K562 (cell line): Measurements from ENCODE around the gene ARL5C. TPM values are rescaled to one million over a fixed set of nuclear protein-coding genes. Genes with fewer than 3 reads are reported as not detected.

Source experiments
- ATAC-seq: fragments of 200-7000 bp; cut with Tn5 transposase; 3 replicates; pipeline ENCODE4 v1.9.1; 2020; ENCODE audit warnings: moderate library complexity
- BruUV-seq: library from RNA; stranded (reverse); fragments of 400-500 nt; replicated peaks from 2 replicates; lab custom pipeline; 2021; lab: Mats Ljungman, UMichigan
- CTCF ChIA-PET: fragments of 300-600 bp; formaldehyde crosslinking; extraction: SDS; loops from one replicate; lab custom pipeline; 2021; ENCODE audit warnings: low intra/inter-chr PET ratio; lab: Yijun Ruan, JAX
- POLR2A ChIA-PET: fragments of 300-600, 350-650 bp; sonication (Branson Sonifier 250); formaldehyde crosslinking; extraction: SDS; loops from one replicate; lab custom pipeline; 2021; ENCODE audit warnings: antibody characterized with exemption, inconsistent platforms; lab: Yijun Ruan, JAX
- DNase-seq, 4 experiments: peaks; one replicate each; pipeline versions ENCODE4 v3.0.0 to v3.0.0-alpha.2; 2011 to 2018; ENCODE audit warnings: low spot score in 3 of 4, mixed read lengths in 3 of 4; ENCODE audit errors: extremely low read depth in 1 of 4
- FAIRE-seq: peaks from 2 replicates; lab custom pipeline; 2011; peaks lifted over from hg19 to GRCh38; lab: Jason Lieb, UNC
- H2AFZ ChIP-seq: 2 replicates; pipeline ENCODE4 v1.6.0; 2011; ENCODE audit warnings: low read depth, low read length, control low read depth, inconsistent platforms
- H3K27ac ChIP-seq: fragments of 200-600 bp; 3 replicates; pipeline ENCODE4 v1.8.0; 2011; ENCODE audit warnings: low read depth, mild to moderate bottlenecking, control low read depth, inconsistent platforms, low read length, moderate library complexity, mixed read lengths; ENCODE audit errors: extremely low read depth
- H3K27me3 ChIP-seq, 2 experiments: fragments of 300-600 bp in 1 of 2; 2 replicates in 1 of 2; 3 replicates in 1 of 2; pipeline versions ENCODE4 v1.6.0 to v1.8.0; 2011; ENCODE audit warnings: inconsistent platforms in 2 of 2, low read length in 2 of 2, mild to moderate bottlenecking in 1 of 2, mixed read lengths in 1 of 2, moderate library complexity in 1 of 2; ENCODE audit not compliant: control insufficient read depth in 2 of 2, insufficient read depth in 2 of 2
- H3K36me3 ChIP-seq: fragments of 300-600 bp; 3 replicates; pipeline ENCODE4 v1.8.0; 2011; ENCODE audit warnings: mild to moderate bottlenecking, low read length, inconsistent platforms; ENCODE audit not compliant: control insufficient read depth, insufficient read depth
- H3K4me1 ChIP-seq, 2 experiments: fragments of 200-600 bp in 1 of 2; replicated peaks in 1 of 2; 2 replicates in 1 of 2; 3 replicates in 1 of 2; pipeline versions ENCODE4 v1.5.1 to v1.8.0; 2011; ENCODE audit warnings: inconsistent platforms in 2 of 2, low read length in 2 of 2, mild to moderate bottlenecking in 1 of 2, mixed read lengths in 1 of 2, moderate library complexity in 1 of 2; ENCODE audit not compliant: control insufficient read depth in 2 of 2, insufficient read depth in 2 of 2
- H3K4me2 ChIP-seq: 2 replicates; pipeline ENCODE4 v1.6.1; 2011; ENCODE audit warnings: low read length, control low read depth, inconsistent platforms, mixed read lengths; ENCODE audit not compliant: insufficient read depth
- H3K4me3 ChIP-seq: fragments of 200-600 bp; sonication (generic), shearing (Covaris generic); 2 replicates; pipeline ENCODE4 v1.5.1; 2016; ENCODE audit warnings: control low read depth, inconsistent platforms
- H3K79me2 ChIP-seq: fragments of 200-600 bp; 3 replicates; pipeline ENCODE4 v1.8.0; 2011; ENCODE audit warnings: low read length, inconsistent platforms; ENCODE audit not compliant: control insufficient read depth, insufficient read depth
- H3K9ac ChIP-seq, 2 experiments: 2 replicates each; pipeline versions ENCODE4 v1.6.0 to v1.6.1; 2011; ENCODE audit warnings: low read depth in 2 of 2, low read length in 2 of 2, control low read depth in 1 of 2, inconsistent platforms in 1 of 2, mild to moderate bottlenecking in 1 of 2, mixed read lengths in 1 of 2; ENCODE audit not compliant: insufficient read depth in 1 of 2
- H3K9me1 ChIP-seq: one replicate; pipeline ENCODE4 v1.6.0; 2011; ENCODE audit warnings: inconsistent platforms, mild to moderate bottlenecking, low read length, moderate library complexity; ENCODE audit not compliant: control insufficient read depth, insufficient read depth
- H3K9me3 ChIP-seq: replicated peaks from 2 replicates; pipeline ENCODE4 v1.5.1; 2011; ENCODE audit warnings: low read depth, low read length, inconsistent platforms; ENCODE audit not compliant: control insufficient read depth, insufficient read depth
- H4K20me1 ChIP-seq: replicated peaks from 2 replicates; pipeline ENCODE4 v1.6.1; 2011; ENCODE audit warnings: low read length, inconsistent platforms, mixed read lengths; ENCODE audit not compliant: control insufficient read depth, insufficient read depth
- NR2C2 ChIP-seq, 2 experiments: fragments of 200-800 bp in 1 of 2; sonication (Bioruptor generic) in 1 of 2; sonication (generic) in 1 of 2; formaldehyde crosslinking in 1 of 2; IDR thresholded peaks; 2 replicates each; pipeline versions ENCODE4 v1.6.1 to v1.8.0; 2016 to 2022; ENCODE audit warnings: mild to moderate bottlenecking in 1 of 2, missing compliant biosample characterization in 1 of 2, missing genetic modification characterization in 1 of 2, missing genetic modification reagents in 1 of 2
- OTX1 ChIP-seq: fragments of 450-650 bp; formaldehyde crosslinking; IDR thresholded peaks from 2 replicates; pipeline ENCODE4 v1.4.0; 2022; ENCODE audit warnings: mild to moderate bottlenecking
- PHF20 ChIP-seq: fragments of 450-650 bp; IDR thresholded peaks from 2 replicates; pipeline ENCODE4 v1.6.1; 2018; ENCODE audit not compliant: partially characterized antibody
- RBM17 ChIP-seq: fragments of 200-400 bp; formaldehyde crosslinking; IDR thresholded peaks from 2 replicates; pipeline ENCODE4 v1.6.1; 2017; ENCODE audit warnings: low read depth, mild to moderate bottlenecking, low read length, borderline replicate concordance
- SIN3B ChIP-seq: fragments of 450-650 bp; IDR thresholded peaks from 2 replicates; pipeline ENCODE4 v1.6.1; 2017; ENCODE audit warnings: low read depth, mild to moderate bottlenecking, moderate library complexity
- SPI1 ChIP-seq: IDR thresholded peaks from 2 replicates; pipeline ENCODE4 v1.6.1; 2011; ENCODE audit warnings: low read depth, low read length, control low read depth, borderline replicate concordance
- SREBF2 ChIP-seq: sonication (generic); formaldehyde crosslinking; IDR thresholded peaks from 2 replicates; pipeline ENCODE4 v1.4.0; 2020; ENCODE audit warnings: mild to moderate bottlenecking, missing genetic modification reagents
- ZBED1 ChIP-seq: IDR thresholded peaks from 2 replicates; pipeline ENCODE4 v1.6.1; 2014
- ZNF347 ChIP-seq: fragments of 450-650 bp; formaldehyde crosslinking; IDR thresholded peaks from 2 replicates; pipeline ENCODE4 v1.4.0; 2020; ENCODE audit warnings: low read depth, mild to moderate bottlenecking, moderate library complexity
- WGBS: fragments of 100-300 bp; shearing (Covaris generic); methylation state at CpG from one replicate; pipeline ENCODE4 v1.1.6; 2016; ENCODE audit warnings: low coverage, mixed read lengths; ENCODE audit not compliant: insufficient coverage; ENCODE audit errors: missing lambda C conversion rate; 5-methylcytosine and 5-hydroxymethylcytosine counted together
- in situ Hi-C: fragments of 300-500 bp; cut with MboI; formaldehyde crosslinking; loops from 4 replicates; pipeline ENCODE4 v1.15.0; 2018; ENCODE audit warnings: inconsistent platforms, mixed read lengths
- intact Hi-C: fragments of 100-400 bp; cut with micrococcal nuclease; formaldehyde crosslinking; loops from 2 replicates; pipeline ENCODE4 v1.14.2; 2022
- polyA plus RNA-seq, 8 experiments: library from polyadenylated mRNA; depleted of rRNA in 4 of 8; stranded (reverse) in 5 of 8; unstranded in 3 of 8; fragments of >200 nt; fragmentation: Nextera tagmentation in 2 of 8; fragmentation: Illumina TruSeq in 1 of 8; extraction: Ambion mirVana in 2 of 8; extraction: Trizol in 1 of 8; gene quantifications; 2 replicates each; pipeline versions ENCODE4 v1.2.1 to v1.2.3, GENCODE V29; 2011 to 2014; ENCODE audit warnings: inconsistent platforms in 1 of 8, missing spikeins in 1 of 8
- total RNA-seq, 7 experiments: library from RNA; depleted of rRNA in 6 of 7; stranded (reverse); fragments of >200 nt in 6 of 7; fragmentation: Illumina TruSeq in 2 of 7; extraction: Trizol in 2 of 7; gene quantifications; 2 replicates each; pipeline versions ENCODE4 v1.2.1 to v1.2.3, GENCODE V29; 2011 to 2021; ENCODE audit warnings: low replicate concordance in 1 of 7
- TF ChIP-seq, protein P1 (sequence below), 2 experiments: fragments of 200-800 bp in 1 of 2; sonication (Bioruptor generic) in 1 of 2; sonication (generic) in 1 of 2; formaldehyde crosslinking in 1 of 2; IDR thresholded peaks in 1 of 2; conservative IDR thresholded peaks in 1 of 2; 2 replicates each; pipeline versions ENCODE4 v1.5.0 to v1.6.1; 2016 to 2020; ENCODE audit warnings: missing compliant biosample characterization in 1 of 2, missing genetic modification characterization in 1 of 2, missing genetic modification reagents in 1 of 2

Gene ARL5C
- total and polyA plus RNA-seq, 9 of the 15 experiments (the other 6 are each of a cell fraction or from before 2014, with no cell fraction given), result not detected

DNA sequence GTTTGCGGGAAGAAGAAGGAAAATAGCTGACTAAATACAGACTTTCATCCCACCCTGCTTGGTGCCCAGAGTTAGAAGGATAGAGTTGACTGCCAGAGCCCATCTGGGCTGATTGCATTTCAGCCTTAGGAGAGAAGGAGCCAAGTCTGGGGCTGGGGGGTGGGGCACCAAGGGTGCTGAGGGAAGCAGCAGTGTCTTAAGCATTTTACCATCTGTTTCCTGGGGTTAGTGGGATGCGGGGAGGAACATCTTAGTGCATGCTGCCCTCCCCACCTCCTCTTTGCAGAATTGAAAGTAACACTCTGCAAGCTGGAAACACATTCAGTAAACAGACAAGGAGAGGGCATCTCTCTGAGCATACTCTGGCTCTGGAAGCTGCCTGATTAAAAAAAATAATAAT, 1.5 kb upstream of the ARL5C start (continued):
- no peak for TF ChIP-seq ZNF347 (CRISPR knock-in tag)
- TF ChIP-seq NR2C2 (CRISPR knock-in tag; IDR thresholded peaks at IDR 0.05), result no peak
- no peak for TF ChIP-seq NR2C2 (tag; IDR thresholded peaks at IDR 0.05)
- TF ChIP-seq SREBF2, result no peak
- TF ChIP-seq, protein P1, sequence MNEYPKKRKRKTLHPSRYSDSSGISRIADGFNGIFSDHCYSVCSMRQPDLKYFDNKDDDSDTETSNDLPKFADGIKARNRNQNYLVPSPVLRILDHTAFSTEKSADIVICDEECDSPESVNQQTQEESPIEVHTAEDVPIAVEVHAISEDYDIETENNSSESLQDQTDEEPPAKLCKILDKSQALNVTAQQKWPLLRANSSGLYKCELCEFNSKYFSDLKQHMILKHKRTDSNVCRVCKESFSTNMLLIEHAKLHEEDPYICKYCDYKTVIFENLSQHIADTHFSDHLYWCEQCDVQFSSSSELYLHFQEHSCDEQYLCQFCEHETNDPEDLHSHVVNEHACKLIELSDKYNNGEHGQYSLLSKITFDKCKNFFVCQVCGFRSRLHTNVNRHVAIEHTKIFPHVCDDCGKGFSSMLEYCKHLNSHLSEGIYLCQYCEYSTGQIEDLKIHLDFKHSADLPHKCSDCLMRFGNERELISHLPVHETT (CRISPR knock-in tag; conservative IDR thresholded peaks at IDR 0.05 in 1 of 2, IDR thresholded peaks at IDR 0.05 in 1 of 2), result no peak
- TF ChIP-seq SIN3B, result no peak
- no peak for TF ChIP-seq ZBED1

DNA sequence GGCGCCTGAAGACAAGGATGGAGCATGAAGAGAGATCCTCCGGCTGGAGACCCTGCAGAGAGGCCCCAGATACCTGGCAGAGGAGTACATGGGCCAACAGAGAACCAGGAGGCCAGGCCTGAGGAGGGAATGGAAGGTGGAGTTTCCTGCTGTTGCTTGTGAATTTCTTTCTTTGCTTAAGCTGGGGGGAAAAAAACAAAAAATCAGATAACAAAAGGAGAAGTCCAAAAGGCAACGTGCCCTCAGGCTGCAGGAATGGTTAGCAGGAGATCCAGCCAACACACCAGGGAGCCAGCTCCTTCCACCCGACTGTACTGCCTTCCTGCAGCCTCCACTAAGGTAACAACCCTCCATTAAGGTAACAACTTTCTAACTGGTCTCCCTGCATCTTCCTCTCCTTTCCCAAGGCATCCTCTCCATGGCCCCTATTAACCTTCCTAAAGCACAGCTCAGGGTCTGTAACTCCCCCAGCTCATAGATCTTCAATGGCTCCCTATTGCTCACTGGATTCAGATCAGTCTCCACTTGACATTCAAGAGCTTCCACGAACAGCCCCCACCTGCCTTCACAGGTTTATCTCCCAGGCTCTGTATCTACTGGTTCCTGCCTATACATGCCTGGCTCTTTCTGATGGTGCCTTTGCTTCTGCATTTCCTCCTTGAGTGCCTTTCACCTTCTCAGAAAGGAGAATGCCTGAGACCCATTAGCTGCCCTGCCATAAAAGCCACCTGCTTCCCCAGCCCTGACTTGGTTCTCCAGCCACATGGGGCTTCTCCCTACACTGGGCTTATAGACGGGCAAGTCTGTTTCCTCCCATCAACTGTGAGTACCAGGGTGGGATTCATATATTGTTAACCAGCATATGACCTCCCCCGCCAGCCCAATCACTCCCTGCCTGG, 725 bp upstream of the ARL5C start:
- Histone ChIP-seq H3K4me3 (no peak overlapping the region), H3K27ac (no peak overlapping the region), H3K4me1 (peaks cover 5 to 19% of the 10 kb centered on the region in 2 experiments; a peak in 3 of 5 replicates), H3K9ac (peak overlapping the region in 1 of 2 experiments; percentile 6; a peak in 1 of 4 replicates), H3K79me2 (no peaks in the 10 kb centered on the region), H3K9me1 (no peaks in the 10 kb centered on the region), H2AFZ (no peak overlapping the region), H3K27me3 (no peaks in the 10 kb centered on the region), H4K20me1 (no peaks in the 10 kb centered on the region), H3K4me2 (no peak overlapping the region), H3K36me3 (no peaks in the 10 kb centered on the region), H3K9me3 (no peaks in the 10 kb centered on the region)
- CTCF ChIA-PET, result no interaction called here
- WGBS, result 7% methylated on average over 7 of the region's 7 CpGs
- no TSS peak for BruUV-seq
- intact Hi-C loops, result no loop called here
- TF ChIP-seq PHF20, result no peak
- peak; percentile 90 for TF ChIP-seq SPI1
- 0 out of 2 replicates have a peak, but pooled peaks have one; percentile 14 for TF ChIP-seq OTX1 (CRISPR knock-in tag)
- no peak for TF ChIP-seq RBM17
- FAIRE-seq, result no peak
- ATAC-seq, result no peak
- DNase-seq, result no peak
- POLR2A ChIA-PET, result interaction anchor here (0.5 to 1.4 kb wide), 4 partner anchors 11 to 85 kb away, joined by 3 to 4 read pairs (median 4); no protein-coding TSS in a partner anchor
- in situ Hi-C loops, result no loop called here
